HepG2 (cell line): ENCODE measurements around the gene RAD9A. TPM values are rescaled to one million over a fixed set of nuclear protein-coding genes. Genes with fewer than 3 reads are reported as not detected.

Source experiments
- CEBPG ChIP-seq: IDR thresholded peaks from 2 replicates; pipeline ENCODE4 v1.6.1; 2016
- ELF3 ChIP-seq: IDR thresholded peaks from 2 replicates; pipeline ENCODE4 v1.6.1; 2016; ENCODE audit warnings: missing genetic modification reagents, missing compliant biosample characterization
- GATA4 ChIP-seq: sonication (generic); IDR thresholded peaks from 2 replicates; pipeline ENCODE4 v1.6.1; 2016; ENCODE audit warnings: antibody characterized with exemption, low read depth, borderline replicate concordance
- LCORL ChIP-seq, 2 experiments: fragments of 450-650 bp in 1 of 2; sonication (generic) in 1 of 2; formaldehyde crosslinking in 1 of 2; IDR thresholded peaks; 2 replicates each; pipeline versions ENCODE4 v1.5.0 to v1.6.1; 2017 to 2020; ENCODE audit warnings: antibody characterized with exemption in 1 of 2, missing genetic modification reagents in 1 of 2
- NCOA1 ChIP-seq: sonication (generic); formaldehyde crosslinking; IDR thresholded peaks from 2 replicates; pipeline ENCODE4 v1.9.0; 2021; ENCODE audit warnings: missing genetic modification reagents
- RFX1 ChIP-seq: fragments of 450-650 bp; IDR thresholded peaks from 2 replicates; pipeline ENCODE4 v1.6.1; 2017
- SOX13 ChIP-seq, 3 experiments: fragments of 450-650 bp in 1 of 3; sonication (generic) in 1 of 3; formaldehyde crosslinking in 1 of 3; IDR thresholded peaks in 2 of 3; conservative IDR thresholded peaks in 1 of 3; 2 replicates each; pipeline versions ENCODE4 v1.5.0 to v1.6.1; 2016 to 2020; ENCODE audit warnings: antibody characterized with exemption in 1 of 3, mild to moderate bottlenecking in 1 of 3, missing compliant biosample characterization in 1 of 3, missing genetic modification reagents in 1 of 3, moderate library complexity in 1 of 3
- SP5 ChIP-seq: IDR thresholded peaks from 2 replicates; pipeline ENCODE4 v1.6.1; 2016; ENCODE audit warnings: low read depth, borderline replicate concordance
- SRSF9 ChIP-seq: fragments of 200-400 bp; formaldehyde crosslinking; IDR thresholded peaks from 2 replicates; pipeline ENCODE4 v1.6.1; 2018; ENCODE audit warnings: borderline replicate concordance, mild to moderate bottlenecking, low read depth, low read length; ENCODE audit not compliant: insufficient read depth, poor library complexity, severe bottlenecking
- SSRP1 ChIP-seq: IDR thresholded peaks from 2 replicates; pipeline ENCODE4 v1.6.1; 2016; ENCODE audit warnings: control low read depth
- THYN1 ChIP-seq: sonication (generic); formaldehyde crosslinking; IDR thresholded peaks from 2 replicates; pipeline ENCODE4 v1.8.1; 2023; ENCODE audit warnings: low read depth, mild to moderate bottlenecking, moderate library complexity, missing genetic modification reagents, borderline replicate concordance
- ZFP36L2 ChIP-seq: sonication (generic); formaldehyde crosslinking; IDR thresholded peaks from 2 replicates; pipeline ENCODE4 v1.4.0; 2020; ENCODE audit warnings: missing genetic modification reagents
- ZFP62 ChIP-seq: sonication (generic); formaldehyde crosslinking; IDR thresholded peaks from 2 replicates; pipeline ENCODE4 v1.4.0; 2020; ENCODE audit warnings: missing genetic modification reagents
- ZNF713 ChIP-seq: sonication (generic); formaldehyde crosslinking; IDR thresholded peaks from 2 replicates; pipeline ENCODE4 v1.4.0; 2020; ENCODE audit warnings: mild to moderate bottlenecking, missing genetic modification reagents
- ZNF850 ChIP-seq: sonication (generic); formaldehyde crosslinking; conservative IDR thresholded peaks from 2 replicates; pipeline ENCODE4 v1.9.0; 2021; ENCODE audit warnings: mild to moderate bottlenecking, missing genetic modification reagents
- ZSCAN9 ChIP-seq: IDR thresholded peaks from 2 replicates; pipeline ENCODE4 v1.6.1; 2016; ENCODE audit warnings: borderline replicate concordance
- polyA plus RNA-seq, 8 experiments: library from polyadenylated mRNA; depleted of rRNA in 3 of 8; stranded (reverse) in 7 of 8; unstranded in 1 of 8; fragments of >200 nt; fragmentation: Illumina TruSeq in 4 of 8; extraction: Trizol in 4 of 8; gene quantifications; 2 replicates each; pipeline versions ENCODE4 v1.2.1 to v1.2.3, GENCODE V29; 2011 to 2016; ENCODE audit warnings: low read depth in 4 of 8, missing spikeins in 1 of 8, mixed read lengths in 1 of 8; ENCODE audit not compliant: insufficient read depth in 1 of 8
- total RNA-seq, 5 experiments: library from RNA; depleted of rRNA; stranded (reverse); fragments of >200 nt; fragmentation: Illumina TruSeq; extraction: Trizol; gene quantifications; 2 replicates each; pipeline ENCODE4 v1.2.3, GENCODE V29; 2016; ENCODE audit warnings: low read depth in 1 of 5
- TF ChIP-seq, protein P1 (sequence below): sonication (generic); formaldehyde crosslinking; IDR thresholded peaks from 2 replicates; pipeline ENCODE4 v1.8.1; 2022; ENCODE audit warnings: low read depth, mild to moderate bottlenecking, missing genetic modification reagents
- TF ChIP-seq, protein P2 (sequence below): sonication (generic); formaldehyde crosslinking; IDR thresholded peaks from 2 replicates; pipeline ENCODE4 v1.8.0; 2022; ENCODE audit warnings: mild to moderate bottlenecking, missing genetic modification reagents; ENCODE audit not compliant: insufficient replicate concordance
- TF ChIP-seq, protein P3 (sequence below): IDR thresholded peaks from 2 replicates; pipeline ENCODE4 v1.6.1; 2016; ENCODE audit warnings: missing compliant biosample characterization, missing genetic modification reagents, borderline replicate concordance
- TF ChIP-seq, protein P4 (sequence below): sonication (generic); formaldehyde crosslinking; conservative IDR thresholded peaks from 2 replicates; pipeline ENCODE4 v1.5.0; 2020; ENCODE audit warnings: missing genetic modification reagents
- TF ChIP-seq, protein P5 (sequence below): sonication (generic); formaldehyde crosslinking; IDR thresholded peaks from 2 replicates; pipeline ENCODE4 v1.8.0; 2022; ENCODE audit warnings: missing genetic modification reagents, low read depth, mild to moderate bottlenecking, borderline replicate concordance

RAD9A gene
- total and polyA plus RNA-seq, 2 of the 13 experiments (the other 11 are each of a cell fraction or from before 2014, with no cell fraction given), result 10.1 to 15.7 TPM

- TF ChIP-seq, protein P1, sequence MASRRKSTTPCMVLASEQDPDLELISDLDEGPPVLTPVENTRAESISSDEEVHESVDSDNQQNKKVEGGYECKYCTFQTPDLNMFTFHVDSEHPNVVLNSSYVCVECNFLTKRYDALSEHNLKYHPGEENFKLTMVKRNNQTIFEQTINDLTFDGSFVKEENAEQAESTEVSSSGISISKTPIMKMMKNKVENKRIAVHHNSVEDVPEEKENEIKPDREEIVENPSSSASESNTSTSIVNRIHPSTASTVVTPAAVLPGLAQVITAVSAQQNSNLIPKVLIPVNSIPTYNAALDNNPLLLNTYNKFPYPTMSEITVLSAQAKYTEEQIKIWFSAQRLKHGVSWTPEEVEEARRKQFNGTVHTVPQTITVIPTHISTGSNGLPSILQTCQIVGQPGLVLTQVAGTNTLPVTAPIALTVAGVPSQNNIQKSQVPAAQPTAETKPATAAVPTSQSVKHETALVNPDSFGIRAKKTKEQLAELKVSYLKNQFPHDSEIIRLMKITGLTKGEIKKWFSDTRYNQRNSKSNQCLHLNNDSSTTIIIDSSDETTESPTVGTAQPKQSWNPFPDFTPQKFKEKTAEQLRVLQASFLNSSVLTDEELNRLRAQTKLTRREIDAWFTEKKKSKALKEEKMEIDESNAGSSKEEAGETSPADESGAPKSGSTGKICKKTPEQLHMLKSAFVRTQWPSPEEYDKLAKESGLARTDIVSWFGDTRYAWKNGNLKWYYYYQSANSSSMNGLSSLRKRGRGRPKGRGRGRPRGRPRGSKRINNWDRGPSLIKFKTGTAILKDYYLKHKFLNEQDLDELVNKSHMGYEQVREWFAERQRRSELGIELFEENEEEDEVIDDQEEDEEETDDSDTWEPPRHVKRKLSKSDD (CRISPR knock-in tag), result no peak
- no peak for TF ChIP-seq CEBPG (CRISPR knock-in tag)
- TF ChIP-seq, protein P2, sequence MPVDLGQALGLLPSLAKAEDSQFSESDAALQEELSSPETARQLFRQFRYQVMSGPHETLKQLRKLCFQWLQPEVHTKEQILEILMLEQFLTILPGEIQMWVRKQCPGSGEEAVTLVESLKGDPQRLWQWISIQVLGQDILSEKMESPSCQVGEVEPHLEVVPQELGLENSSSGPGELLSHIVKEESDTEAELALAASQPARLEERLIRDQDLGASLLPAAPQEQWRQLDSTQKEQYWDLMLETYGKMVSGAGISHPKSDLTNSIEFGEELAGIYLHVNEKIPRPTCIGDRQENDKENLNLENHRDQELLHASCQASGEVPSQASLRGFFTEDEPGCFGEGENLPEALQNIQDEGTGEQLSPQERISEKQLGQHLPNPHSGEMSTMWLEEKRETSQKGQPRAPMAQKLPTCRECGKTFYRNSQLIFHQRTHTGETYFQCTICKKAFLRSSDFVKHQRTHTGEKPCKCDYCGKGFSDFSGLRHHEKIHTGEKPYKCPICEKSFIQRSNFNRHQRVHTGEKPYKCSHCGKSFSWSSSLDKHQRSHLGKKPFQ (CRISPR knock-in tag), result no peak
- TF ChIP-seq ELF3, result no peak
- TF ChIP-seq, protein P3, sequence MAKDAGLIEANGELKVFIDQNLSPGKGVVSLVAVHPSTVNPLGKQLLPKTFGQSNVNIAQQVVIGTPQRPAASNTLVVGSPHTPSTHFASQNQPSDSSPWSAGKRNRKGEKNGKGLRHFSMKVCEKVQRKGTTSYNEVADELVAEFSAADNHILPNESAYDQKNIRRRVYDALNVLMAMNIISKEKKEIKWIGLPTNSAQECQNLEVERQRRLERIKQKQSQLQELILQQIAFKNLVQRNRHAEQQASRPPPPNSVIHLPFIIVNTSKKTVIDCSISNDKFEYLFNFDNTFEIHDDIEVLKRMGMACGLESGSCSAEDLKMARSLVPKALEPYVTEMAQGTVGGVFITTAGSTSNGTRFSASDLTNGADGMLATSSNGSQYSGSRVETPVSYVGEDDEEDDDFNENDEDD, result peak; percentile 21; the same call in 1 of the 2 replicates
- no peak for TF ChIP-seq SSRP1 (CRISPR knock-in tag)
- TF ChIP-seq GATA4, result no peak
- TF ChIP-seq, protein P4, sequence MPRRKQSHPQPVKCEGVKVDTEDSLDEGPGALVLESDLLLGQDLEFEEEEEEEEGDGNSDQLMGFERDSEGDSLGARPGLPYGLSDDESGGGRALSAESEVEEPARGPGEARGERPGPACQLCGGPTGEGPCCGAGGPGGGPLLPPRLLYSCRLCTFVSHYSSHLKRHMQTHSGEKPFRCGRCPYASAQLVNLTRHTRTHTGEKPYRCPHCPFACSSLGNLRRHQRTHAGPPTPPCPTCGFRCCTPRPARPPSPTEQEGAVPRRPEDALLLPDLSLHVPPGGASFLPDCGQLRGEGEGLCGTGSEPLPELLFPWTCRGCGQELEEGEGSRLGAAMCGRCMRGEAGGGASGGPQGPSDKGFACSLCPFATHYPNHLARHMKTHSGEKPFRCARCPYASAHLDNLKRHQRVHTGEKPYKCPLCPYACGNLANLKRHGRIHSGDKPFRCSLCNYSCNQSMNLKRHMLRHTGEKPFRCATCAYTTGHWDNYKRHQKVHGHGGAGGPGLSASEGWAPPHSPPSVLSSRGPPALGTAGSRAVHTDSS (CRISPR knock-in tag), result no peak
- TF ChIP-seq ZSCAN9 (CRISPR knock-in tag), result no peak
- TF ChIP-seq, protein P5, sequence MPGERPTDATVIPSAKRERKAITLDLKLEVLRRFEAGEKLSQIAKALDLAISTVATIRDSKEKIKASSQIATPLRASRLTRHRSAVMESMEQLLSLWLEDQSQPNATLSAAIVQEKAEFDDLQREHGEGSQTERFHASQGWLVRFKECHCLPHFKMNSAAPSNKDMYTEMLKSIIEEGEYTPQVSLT (CRISPR knock-in tag), result no peak
- TF ChIP-seq ZFP62 (CRISPR knock-in tag), result no peak
- TF ChIP-seq ZNF850, result no peak
- TF ChIP-seq NCOA1 (CRISPR knock-in tag), result no peak
- TF ChIP-seq THYN1, result no peak
- no peak for TF ChIP-seq ZFP36L2 (CRISPR knock-in tag)
- TF ChIP-seq SOX13 (IDR thresholded peaks at IDR 0.05), result no peak
- peak in 1 of 2 experiments; percentile 75; a peak in 2 of 4 replicates for TF ChIP-seq SOX13 (CRISPR knock-in tag; conservative IDR thresholded peaks at IDR 0.05 in 1 of 2, IDR thresholded peaks at IDR 0.05 in 1 of 2)
- TF ChIP-seq SP5 (CRISPR knock-in tag), result no peak
- TF ChIP-seq LCORL (IDR thresholded peaks at IDR 0.05), result no peak
- peak; percentile 76 for TF ChIP-seq LCORL (CRISPR knock-in tag; IDR thresholded peaks at IDR 0.05)
- TF ChIP-seq SRSF9, result no peak
- TF ChIP-seq ZNF713, result no peak
- TF ChIP-seq RFX1, result no peak
Measured at GRCh38 chr11:67373648-67374570, 17.9 kb upstream of the RAD9A start (continued).
